LNCAP (cell line): ENCODE results near the gene GUCA2B.

Source experiments
- CTCF ChIP-seq: fragments of 450-650 bp; IDR thresholded peaks from 2 replicates; pipeline ENCODE4 v1.5.1; 2017; ENCODE audit warnings: mild to moderate bottlenecking

Gene GUCA2B

GRCh38 chr1:42135426-42135825 is 17.8 kb upstream of the GUCA2B start:
- no peak for TF ChIP-seq CTCF

GRCh38 chr1:42136466-42136865 is 16.7 kb upstream of the GUCA2B start:
- no peak for TF ChIP-seq CTCF

- TF ChIP-seq CTCF, result no peak
Measured at GRCh38 chr1:42137766-42138165, 15.4 kb upstream of the GUCA2B start.

GRCh38 chr1:42138586-42138985 is 14.6 kb upstream of the GUCA2B start:
- TF ChIP-seq CTCF, result no peak

GRCh38 chr1:42139444-42139843 is 13.8 kb upstream of the GUCA2B start:
- TF ChIP-seq CTCF, result no peak

- TF ChIP-seq CTCF, result no peak
Measured at GRCh38 chr1:42140191-42140590, 13.0 kb upstream of the GUCA2B start.

- TF ChIP-seq CTCF, result no peak
Measured at GRCh38 chr1:42141978-42142377, 11.2 kb upstream of the GUCA2B start.

- TF ChIP-seq CTCF, result no peak
Measured at GRCh38 chr1:42142894-42143675, 10.1 kb upstream of the GUCA2B start.
